H9 (cell line): ENCODE data around the gene PLXNB1. TPM values are rescaled to one million over a fixed set of nuclear protein-coding genes. Genes with fewer than 3 reads are reported as not detected.

Source experiments
- DNase-seq: peaks from one replicate; pipeline ENCODE4 v3.0.0-alpha.2; 2017
- H2AFZ ChIP-seq: one replicate; pipeline ENCODE4 v1.6.1; 2013; ENCODE audit warnings: mild to moderate bottlenecking, low read length, control low read depth, moderate library complexity
- H2AK5ac ChIP-seq: 2 replicates; pipeline ENCODE4 v1.6.1; 2013; ENCODE audit warnings: low read length, control low read depth, mixed read lengths; ENCODE audit not compliant: insufficient read length
- H2BK120ac ChIP-seq: one replicate; pipeline ENCODE4 v1.6.1; 2013; ENCODE audit warnings: low read depth, mild to moderate bottlenecking, low read length, control low read depth, inconsistent platforms; ENCODE audit not compliant: poor library complexity, severe bottlenecking
- H2BK12ac ChIP-seq: 2 replicates; pipeline ENCODE4 v1.6.1; 2013; ENCODE audit warnings: low read length, control low read depth, mixed read lengths, low read depth; ENCODE audit not compliant: insufficient read length
- H2BK15ac ChIP-seq: 2 replicates; pipeline ENCODE4 v1.6.1; 2013; ENCODE audit warnings: low read depth, low read length, control low read depth
- H2BK20ac ChIP-seq: one replicate; pipeline ENCODE4 v1.6.1; 2013; ENCODE audit warnings: low read depth, mild to moderate bottlenecking, low read length, control low read depth, inconsistent platforms; ENCODE audit not compliant: poor library complexity, severe bottlenecking
- H2BK5ac ChIP-seq: 2 replicates; pipeline ENCODE4 v1.6.1; 2013; ENCODE audit warnings: low read length, control low read depth, mixed read lengths; ENCODE audit not compliant: insufficient read length
- H3K14ac ChIP-seq: 2 replicates; pipeline ENCODE4 v1.6.1; 2013; ENCODE audit warnings: low read length, control low read depth; ENCODE audit not compliant: insufficient read depth
- H3K18ac ChIP-seq: 2 replicates; pipeline ENCODE4 v1.6.1; 2013; ENCODE audit warnings: low read depth, mild to moderate bottlenecking, mixed read lengths, low read length, control low read depth; ENCODE audit not compliant: insufficient read length
- H3K23ac ChIP-seq: 2 replicates; pipeline ENCODE4 v1.6.1; 2013; ENCODE audit warnings: low read length, control low read depth, mixed read lengths, low read depth; ENCODE audit not compliant: insufficient read length
- H3K23me2 ChIP-seq: 2 replicates; pipeline ENCODE4 v1.6.1; 2013; ENCODE audit warnings: low read depth, mild to moderate bottlenecking, mixed read lengths, low read length, control low read depth; ENCODE audit not compliant: insufficient read length, poor library complexity, severe bottlenecking
- H3K27ac ChIP-seq: 2 replicates; pipeline ENCODE4 v1.5.1; 2013; ENCODE audit warnings: low read length, control low read depth, mixed read lengths, low read depth; ENCODE audit not compliant: insufficient read length
- H3K27me3 ChIP-seq: 2 replicates; pipeline ENCODE4 v1.6.1; 2013; ENCODE audit warnings: low read length, control low read depth, inconsistent platforms; ENCODE audit not compliant: insufficient read depth
- H3K4ac ChIP-seq: 2 replicates; pipeline ENCODE4 v1.6.1; 2013; ENCODE audit warnings: low read depth, mild to moderate bottlenecking, control low read depth, inconsistent platforms, low read length, moderate library complexity
- H3K4me1 ChIP-seq: 2 replicates; pipeline ENCODE4 v1.6.1; 2013; ENCODE audit warnings: low read length, control low read depth, inconsistent platforms; ENCODE audit not compliant: insufficient read depth
- H3K4me2 ChIP-seq: 2 replicates; pipeline ENCODE4 v1.6.1; 2013; ENCODE audit warnings: low read length, control low read depth, mixed read lengths; ENCODE audit not compliant: insufficient read length, insufficient read depth
- H3K56ac ChIP-seq: 2 replicates; pipeline ENCODE4 v1.6.1; 2013; ENCODE audit warnings: low read depth, mild to moderate bottlenecking, mixed read lengths, low read length, control low read depth; ENCODE audit not compliant: insufficient read length
- H3K79me1 ChIP-seq: 2 replicates; pipeline ENCODE4 v1.6.1; 2013; ENCODE audit warnings: low read depth, mild to moderate bottlenecking, moderate library complexity, low read length, control low read depth, inconsistent platforms; ENCODE audit not compliant: insufficient read depth, poor library complexity, severe bottlenecking
- H3K79me2 ChIP-seq: 2 replicates; pipeline ENCODE4 v1.6.1; 2013; ENCODE audit warnings: low read length, control low read depth, inconsistent platforms; ENCODE audit not compliant: insufficient read depth
- H3K9ac ChIP-seq: 2 replicates; pipeline ENCODE4 v1.6.1; 2013; ENCODE audit warnings: low read length, control low read depth, mixed read lengths; ENCODE audit not compliant: insufficient read length; ENCODE audit errors: extremely low read depth
- H3K9me3 ChIP-seq: one replicate; pipeline ENCODE4 v1.6.1; 2013; ENCODE audit warnings: low read depth, low read length, inconsistent platforms; ENCODE audit not compliant: control insufficient read depth
- H3T11ph ChIP-seq: one replicate; pipeline ENCODE4 v1.6.1; 2013; ENCODE audit warnings: mild to moderate bottlenecking, low read length, control low read depth, inconsistent platforms
- H4K20me1 ChIP-seq: one replicate; pipeline ENCODE4 v1.6.1; 2013; ENCODE audit not compliant: control insufficient read depth, insufficient read length, insufficient read depth
- H4K5ac ChIP-seq: 2 replicates; pipeline ENCODE4 v1.6.1; 2013; ENCODE audit warnings: low read depth, mild to moderate bottlenecking, mixed read lengths, low read length, control low read depth; ENCODE audit not compliant: insufficient read length
- H4K8ac ChIP-seq: replicated peaks from 2 replicates; pipeline ENCODE4 v1.6.1; 2013; ENCODE audit warnings: low read length, control low read depth, mixed read lengths, low read depth; ENCODE audit not compliant: insufficient read length
- H4K91ac ChIP-seq: 2 replicates; pipeline ENCODE4 v1.6.1; 2013; ENCODE audit warnings: low read depth, mild to moderate bottlenecking, moderate library complexity, mixed read lengths, low read length, control low read depth; ENCODE audit not compliant: insufficient read length
- H3K27ac Mint-ChIP-seq, 3 experiments: 2 replicates in 2 of 3; 3 replicates in 1 of 3; pipeline ENCODE4 v1.8.0; 2020 to 2021; ENCODE audit warnings: mixed read lengths in 3 of 3, mild to moderate bottlenecking in 1 of 3, moderate library complexity in 1 of 3
- H3K27me3 Mint-ChIP-seq: 2 replicates; pipeline ENCODE4 v1.8.0; 2021; ENCODE audit warnings: low read depth, mild to moderate bottlenecking, moderate library complexity, mixed read lengths
- H3K36me3 Mint-ChIP-seq, 3 experiments: 2 replicates in 2 of 3; 3 replicates in 1 of 3; pipeline ENCODE4 v1.8.0; 2020 to 2021; ENCODE audit warnings: low read depth in 3 of 3, mixed read lengths in 3 of 3; ENCODE audit not compliant: insufficient read depth in 1 of 3
- H3K4me1 Mint-ChIP-seq, 2 experiments: 2 replicates each; pipeline ENCODE4 v1.8.0; 2020; ENCODE audit warnings: mixed read lengths in 2 of 2
- H3K4me3 Mint-ChIP-seq, 2 experiments: 2 replicates in 1 of 2; 3 replicates in 1 of 2; pipeline ENCODE4 v1.8.0; 2020 to 2021; ENCODE audit warnings: mild to moderate bottlenecking in 2 of 2, mixed read lengths in 2 of 2, moderate library complexity in 1 of 2
- H3K9me3 Mint-ChIP-seq, 2 experiments: 2 replicates in 1 of 2; 3 replicates in 1 of 2; pipeline ENCODE4 v1.8.0; 2020; ENCODE audit warnings: mild to moderate bottlenecking in 2 of 2, mixed read lengths in 2 of 2, moderate library complexity in 1 of 2
- CTCF ChIP-seq: fragments of 200-600 bp; sonication (generic); conservative IDR thresholded peaks from 3 replicates; pipeline ENCODE4 v1.8.0; 2021; ENCODE audit warnings: antibody characterized with exemption, mild to moderate bottlenecking
- WGBS: extraction: QIAGEN DNeasy Blood & Tissue Kit; methylation state at CpG from one replicate; pipeline ENCODE4 v1.1.7; 2013; ENCODE audit warnings: missing lambda C conversion rate, low lambda C conversion rate, mixed read lengths; ENCODE audit not compliant: insufficient read length; ENCODE audit errors: extremely low coverage; 5-methylcytosine and 5-hydroxymethylcytosine counted together
- total RNA-seq: library from RNA; stranded (reverse); gene quantifications from 2 replicates; pipeline ENCODE4 v1.2.1, GENCODE V29; 2021

PLXNB1 gene
- total RNA-seq, 1 experiment from 2014 or later = 184 TPM

- no peaks in the 10 kb centered on the region; the same call in 1 of the 2 replicates for H3K27me3 Mint-ChIP-seq
- Histone ChIP-seq H3K27ac (no peak overlapping the region), H3K18ac (no peak overlapping the region), H2BK15ac (no peak overlapping the region), H3K23ac (no peak overlapping the region), H3K4me2 (no peak overlapping the region), H3K4me1 (no peaks in the 10 kb centered on the region), H3K27me3 (no peaks in the 10 kb centered on the region), H2BK5ac (no peak overlapping the region), H4K20me1 (no peaks in the 10 kb centered on the region), H3K9ac (no peak overlapping the region), H2BK120ac (no peak overlapping the region), H3K14ac (no peak overlapping the region), H2AFZ (no peak overlapping the region), H3K4ac (no peak overlapping the region), H3K56ac (no peak overlapping the region), H2BK20ac (no peak overlapping the region), H2BK12ac (no peak overlapping the region), H4K5ac (no peak overlapping the region), H4K8ac (no peak overlapping the region), H3K79me2 (no peaks in the 10 kb centered on the region; the same call in 1 of the 2 replicates), H4K91ac (no peak overlapping the region), H3K9me3 (no peaks in the 10 kb centered on the region), H3K79me1 (no peaks in the 10 kb centered on the region), H3K23me2 (peaks cover 5% of the 10 kb centered on the region), H3T11ph (no peak overlapping the region), H2AK5ac (no peak overlapping the region)
- no peak for DNase-seq
- H3K4me1 Mint-ChIP-seq = peaks cover 22 to 32% of the 10 kb centered on the region in 2 experiments
- peak overlapping the region; percentile 34 to 81 (median 65); a peak in 4 of 7 replicates for H3K27ac Mint-ChIP-seq
- TF ChIP-seq CTCF = no peak
- H3K9me3 Mint-ChIP-seq = no peaks in the 10 kb centered on the region; a peak in 1 of 5 replicates
- no CpG with 5 or more reads among the region's 8 CpGs for WGBS
- H3K4me3 Mint-ChIP-seq = no peak overlapping the region
- peaks cover 13 to 32% (median 32%) of the 10 kb centered on the region in 3 experiments for H3K36me3 Mint-ChIP-seq
These were observed 38.4 kb upstream of the PLXNB1 start for GRCh38 chr3:48468329-48468731.
